H1 (cell line): ENCODE data around the gene MAPK13. TPM values are rescaled to one million over a fixed set of nuclear protein-coding genes. Genes with fewer than 3 reads are reported as not detected.

Experiments
- CTCF ChIA-PET: fragments of 300-600 bp; sonication (Branson Sonifier 250); formaldehyde crosslinking; loops from one replicate; lab custom pipeline; 2021; ENCODE audit not compliant: partially characterized antibody; lab: Charles Lee
- POLR2A ChIA-PET: fragments of 300-600 bp; sonication (Branson Sonifier 250); formaldehyde crosslinking; loops from one replicate; lab custom pipeline; 2021; ENCODE audit warnings: inconsistent platforms; ENCODE audit not compliant: partially characterized antibody; lab: Charles Lee
- DNase-seq, 2 experiments: peaks; one replicate each; pipeline versions ENCODE4 v3.0.0 to v3.0.0-alpha.2; 2010 to 2022; ENCODE audit warnings: low spot score in 2 of 2, low read depth in 1 of 2, mixed read lengths in 1 of 2
- FAIRE-seq: peaks from 2 replicates; lab custom pipeline; 2011; peaks lifted over from hg19 to GRCh38; lab: Jason Lieb, UNC
- H2AFZ ChIP-seq: 2 replicates; pipeline ENCODE4 v1.8.1; 2012; ENCODE audit warnings: low read length, inconsistent platforms
- H2AK5ac ChIP-seq: 2 replicates; pipeline ENCODE4 v1.6.1; 2013; ENCODE audit warnings: low read depth, low read length
- H2BK120ac ChIP-seq: replicated peaks from 2 replicates; pipeline ENCODE3; 2013; ENCODE audit warnings: low read depth, low read length, inconsistent platforms
- H2BK12ac ChIP-seq: 2 replicates; pipeline ENCODE4 v1.6.1; 2013; ENCODE audit warnings: low read depth, low read length
- H2BK15ac ChIP-seq: 2 replicates; pipeline ENCODE4 v1.6.1; 2013; ENCODE audit warnings: low read length
- H2BK20ac ChIP-seq: 2 replicates; pipeline ENCODE4 v1.6.1; 2013; ENCODE audit warnings: low read length
- H2BK5ac ChIP-seq: 2 replicates; pipeline ENCODE4 v1.6.1; 2013; ENCODE audit warnings: low read depth, low read length
- H3K14ac ChIP-seq: 2 replicates; pipeline ENCODE4 v1.6.1; 2013; ENCODE audit warnings: inconsistent platforms; ENCODE audit not compliant: insufficient read length
- H3K18ac ChIP-seq: 2 replicates; pipeline ENCODE4 v1.6.1; 2013; ENCODE audit warnings: low read length; ENCODE audit errors: extremely low read depth
- H3K23ac ChIP-seq: 2 replicates; pipeline ENCODE4 v1.6.1; 2013; ENCODE audit warnings: inconsistent platforms; ENCODE audit not compliant: insufficient read length
- H3K23me2 ChIP-seq: 2 replicates; pipeline ENCODE4 v1.6.1; 2013; ENCODE audit warnings: low read depth, low read length
- H3K27ac ChIP-seq: 2 replicates; pipeline ENCODE4 v1.6.1; 2011; ENCODE audit warnings: low read depth, low read length, inconsistent platforms
- H3K27me3 ChIP-seq, 4 experiments: replicated peaks in 1 of 4; 1 replicate in 1 of 4; 2 replicates in 3 of 4; pipeline versions ENCODE4 v1.6.1 to v1.8.1; 2011 to 2013; ENCODE audit warnings: low read length in 3 of 4, mild to moderate bottlenecking in 3 of 4, inconsistent platforms in 2 of 4, mixed read lengths in 2 of 4, moderate library complexity in 1 of 4; ENCODE audit not compliant: control insufficient read depth in 3 of 4, insufficient read depth in 3 of 4; ENCODE audit errors: extremely low read depth in 1 of 4
- H3K36me3 ChIP-seq, 4 experiments: 2 replicates each; pipeline versions ENCODE4 v1.6.1 to v1.8.1; 2011 to 2013; ENCODE audit warnings: mild to moderate bottlenecking in 4 of 4, low read length in 3 of 4, moderate library complexity in 2 of 4, control low read depth in 1 of 4, inconsistent platforms in 1 of 4; ENCODE audit not compliant: insufficient read depth in 4 of 4, control insufficient read depth in 2 of 4
- H3K4ac ChIP-seq: replicated peaks from 2 replicates; pipeline ENCODE3; 2013; ENCODE audit warnings: low read length, low read depth, mixed read lengths, inconsistent platforms; ENCODE audit not compliant: insufficient read length
- H3K4me1 ChIP-seq, 4 experiments: replicated peaks in 1 of 4; 1 replicate in 1 of 4; 2 replicates in 3 of 4; pipeline versions ENCODE4 v1.6.1 to v1.8.1; 2011 to 2013; ENCODE audit warnings: low read length in 3 of 4, inconsistent platforms in 2 of 4, mixed read lengths in 1 of 4; ENCODE audit not compliant: insufficient read depth in 4 of 4, control insufficient read depth in 3 of 4
- H3K4me2 ChIP-seq, 2 experiments: 2 replicates each; pipeline versions ENCODE4 v1.6.1 to v1.8.1; 2011 to 2013; ENCODE audit warnings: low read depth in 2 of 2, low read length in 2 of 2, control low read depth in 1 of 2, inconsistent platforms in 1 of 2, mild to moderate bottlenecking in 1 of 2; ENCODE audit not compliant: insufficient read depth in 1 of 2
- H3K4me3 ChIP-seq, 4 experiments: fragments of 200-600, 300-600 bp in 1 of 4; sonication (generic), shearing (Covaris generic), sonication (Bioruptor Twin) in 1 of 4; 2 replicates each; pipeline versions ENCODE4 v1.5.1 to v1.8.1; 2011 to 2016; ENCODE audit warnings: low read length in 4 of 4, low read depth in 3 of 4, control low read depth in 2 of 4, inconsistent platforms in 2 of 4, mild to moderate bottlenecking in 2 of 4, mixed read lengths in 1 of 4, moderate library complexity in 1 of 4; ENCODE audit not compliant: insufficient read depth in 2 of 4; ENCODE audit errors: extremely low read depth in 1 of 4
- H3K56ac ChIP-seq: replicated peaks from 2 replicates; pipeline ENCODE3; 2013; ENCODE audit warnings: low read depth, mild to moderate bottlenecking, mixed read lengths, low read length, inconsistent platforms; ENCODE audit not compliant: insufficient read length
- H3K79me1 ChIP-seq: 2 replicates; pipeline ENCODE4 v1.6.1; 2013; ENCODE audit warnings: low read depth, low read length, control low read depth
- H3K79me2 ChIP-seq, 2 experiments: 2 replicates each; pipeline versions ENCODE4 v1.6.1 to v1.8.1; 2012 to 2013; ENCODE audit warnings: low read length in 2 of 2, mild to moderate bottlenecking in 2 of 2, inconsistent platforms in 1 of 2; ENCODE audit not compliant: insufficient read depth in 2 of 2, control insufficient read depth in 1 of 2
- H3K9ac ChIP-seq, 4 experiments: replicated peaks in 1 of 4; 1 replicate in 1 of 4; 2 replicates in 3 of 4; pipeline versions ENCODE4 v1.6.1 to v1.8.1; 2011 to 2013; ENCODE audit warnings: low read depth in 3 of 4, low read length in 3 of 4, control low read depth in 2 of 4, mild to moderate bottlenecking in 2 of 4, moderate library complexity in 2 of 4, inconsistent platforms in 1 of 4; ENCODE audit errors: extremely low read depth in 1 of 4
- H3K9me3 ChIP-seq, 2 experiments: 2 replicates each; pipeline versions ENCODE4 v1.6.1 to v1.8.1; 2012 to 2013; ENCODE audit warnings: mild to moderate bottlenecking in 2 of 2, moderate library complexity in 2 of 2, control low read depth in 1 of 2, inconsistent platforms in 1 of 2, low read depth in 1 of 2, low read length in 1 of 2, mixed read lengths in 1 of 2; ENCODE audit not compliant: insufficient read depth in 2 of 2
- H4K20me1 ChIP-seq, 2 experiments: replicated peaks in 1 of 2; 2 replicates each; pipeline versions ENCODE3 to v1.8.1; 2011 to 2013; ENCODE audit warnings: inconsistent platforms in 2 of 2, low read length in 2 of 2, mild to moderate bottlenecking in 1 of 2; ENCODE audit not compliant: insufficient read depth in 2 of 2, control insufficient read depth in 1 of 2
- H4K5ac ChIP-seq: 2 replicates; pipeline ENCODE4 v1.6.1; 2013; ENCODE audit warnings: low read length, low read depth, mixed read lengths, inconsistent platforms; ENCODE audit not compliant: insufficient read length
- H4K8ac ChIP-seq: 2 replicates; pipeline ENCODE4 v1.8.0; 2013; ENCODE audit warnings: mild to moderate bottlenecking, moderate library complexity, low read length, inconsistent platforms; ENCODE audit not compliant: insufficient read depth; ENCODE audit errors: extremely low read depth
- H4K91ac ChIP-seq: replicated peaks from 2 replicates; pipeline ENCODE3; 2013; ENCODE audit warnings: low read length, mixed read lengths, inconsistent platforms; ENCODE audit not compliant: insufficient read length
- GABPA ChIP-seq: IDR thresholded peaks from 2 replicates; pipeline ENCODE4 v1.6.1; 2011; ENCODE audit warnings: mild to moderate bottlenecking, low read length, moderate library complexity, borderline replicate concordance; ENCODE audit not compliant: insufficient read depth
- KDM1A ChIP-seq: fragments of 200-600, 300-600 bp; sonication (generic); IDR thresholded peaks from 2 replicates; pipeline ENCODE4 v1.7.1; 2016; ENCODE audit warnings: mild to moderate bottlenecking, low read length, borderline replicate concordance
- KDM4A ChIP-seq: IDR thresholded peaks from one replicate; pipeline ENCODE4 v1.7.1; 2012; ENCODE audit warnings: low read depth, mild to moderate bottlenecking, moderate library complexity, low read length, inconsistent platforms; ENCODE audit not compliant: severe bottlenecking
- KDM5A ChIP-seq: fragments of 200-600 bp; IDR thresholded peaks from 2 replicates; pipeline ENCODE4 v1.7.1; 2012; ENCODE audit warnings: mild to moderate bottlenecking, low read length, inconsistent platforms, mixed read lengths
- POLR2A ChIP-seq, 2 experiments: IDR thresholded peaks; 1 replicate in 1 of 2; 2 replicates in 1 of 2; pipeline ENCODE4 v1.6.1; 2011; ENCODE audit warnings: low read depth in 2 of 2, low read length in 2 of 2, mild to moderate bottlenecking in 2 of 2; ENCODE audit errors: control extremely low read depth in 1 of 2
- RFX5 ChIP-seq: IDR thresholded peaks from 2 replicates; pipeline ENCODE4 v1.6.1; 2011; ENCODE audit warnings: low read depth, low read length, improper control_type of control experiment, borderline replicate concordance
- SIN3A ChIP-seq, 2 experiments: IDR thresholded peaks in 1 of 2; conservative IDR thresholded peaks in 1 of 2; 2 replicates each; pipeline ENCODE4 v1.6.1; 2011 to 2012; ENCODE audit warnings: low read length in 2 of 2, improper control_type of control experiment in 1 of 2, low read depth in 1 of 2, mild to moderate bottlenecking in 1 of 2
- SIRT6 ChIP-seq: IDR thresholded peaks from one replicate; pipeline ENCODE4 v1.7.1; 2012; ENCODE audit warnings: low read length, inconsistent platforms
- SP4 ChIP-seq: IDR thresholded peaks from 2 replicates; pipeline ENCODE4 v1.6.1; 2012; ENCODE audit warnings: low read length, inconsistent platforms
- YY1 ChIP-seq: IDR thresholded peaks from 2 replicates; pipeline ENCODE4 v1.6.1; 2011; ENCODE audit warnings: low read depth, mild to moderate bottlenecking, low read length
- WGBS, 2 experiments: shearing (Covaris generic) in 1 of 2; methylation state at CpG; one replicate each; pipeline versions ENCODE4 v1.1.6 to v1.1.7; 2013 to 2015; ENCODE audit warnings: low lambda C conversion rate in 2 of 2, mixed read lengths in 2 of 2, inconsistent platforms in 1 of 2, low coverage in 1 of 2, missing lambda C conversion rate in 1 of 2; ENCODE audit not compliant: insufficient replicate concordance in 2 of 2, insufficient coverage in 1 of 2, insufficient read length in 1 of 2; ENCODE audit errors: extremely low coverage in 1 of 2, missing lambda C conversion rate in 1 of 2; 5-methylcytosine and 5-hydroxymethylcytosine counted together
- polyA plus RNA-seq, 7 experiments: library from polyadenylated mRNA; depleted of rRNA in 3 of 7; stranded (reverse) in 5 of 7; unstranded in 2 of 7; fragments of >200 nt in 5 of 7; fragments of 200-250 nt in 2 of 7; gene quantifications; 1 replicate in 5 of 7; 2 replicates in 1 of 7; 4 replicates in 1 of 7; pipeline versions ENCODE4 v1.2.1 to v1.2.3, GENCODE V29; 2011 to 2013; ENCODE audit warnings: missing spikeins in 2 of 7, mixed read lengths in 2 of 7
- total RNA-seq: library from RNA; stranded (reverse); fragmentation: NEBNext Ultra II Directional; extraction: Animal tissue kit (Norgen Biotek cat#: 25700); gene quantifications from 2 replicates; pipeline ENCODE4 v1.2.1, GENCODE V29; 2021
- TF ChIP-seq, protein P1 (sequence below): IDR thresholded peaks from 2 replicates; pipeline ENCODE4 v1.6.1; 2011; ENCODE audit warnings: low read depth, mild to moderate bottlenecking, low read length; ENCODE audit not compliant: insufficient read depth

MAPK13 gene
- total and polyA plus RNA-seq, 2 of the 8 experiments (the other 6 are each of a cell fraction or from before 2014, with no cell fraction given), result 10.1 to 14.1 TPM

DNA sequence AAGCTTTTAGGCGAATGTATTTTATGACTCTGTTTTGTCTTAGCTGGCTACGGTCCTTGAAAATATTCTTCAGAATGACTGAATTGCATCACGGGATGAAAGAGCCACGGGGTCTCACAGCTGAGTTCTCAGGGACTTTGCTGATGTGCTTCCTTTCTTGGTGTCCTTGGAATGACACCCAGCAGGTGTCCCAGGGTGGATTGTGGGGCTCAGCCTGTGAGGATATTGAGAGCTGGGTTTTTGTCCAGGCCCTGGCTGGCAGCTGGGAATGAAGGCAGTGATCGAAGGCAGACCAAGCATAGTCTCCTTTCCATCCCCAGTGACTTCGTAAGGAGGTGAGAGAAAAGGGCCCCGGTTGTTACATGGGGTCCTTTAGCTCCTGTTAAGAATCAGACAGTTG, 18.8 kb upstream of the MAPK13 start:
- Histone ChIP-seq H3K9ac (no peak overlapping the region), H3K27ac (no peak overlapping the region), H2BK20ac (no peak overlapping the region), H2AK5ac (no peak overlapping the region), H3K56ac (no peak overlapping the region), H3K9me3 (no peaks in the 10 kb centered on the region), H2BK120ac (no peak overlapping the region), H3K4ac (no peak overlapping the region), H3K4me1 (peaks cover 0 to 6% (median 1%) of the 10 kb centered on the region in 4 experiments; a peak in 4 of 7 replicates), H3K27me3 (no peaks in the 10 kb centered on the region), H4K20me1 (no peaks in the 10 kb centered on the region), H3K23me2 (no peaks in the 10 kb centered on the region; the same call in 1 of the 2 replicates), H2BK15ac (no peak overlapping the region), H3K14ac (no peak overlapping the region), H2BK12ac (no peak overlapping the region), H2BK5ac (no peak overlapping the region), H3K4me2 (no peak overlapping the region), H4K8ac (no peak overlapping the region), H3K23ac (no peak overlapping the region), H3K79me2 (no peaks in the 10 kb centered on the region), H3K4me3 (no peak overlapping the region), H3K36me3 (peaks cover 0 to 24% (median 14%) of the 10 kb centered on the region in 4 experiments; a peak in 6 of 8 replicates), H3K79me1 (no peaks in the 10 kb centered on the region), H2AFZ (no peak overlapping the region), H4K91ac (no peak overlapping the region), H3K18ac (no peak overlapping the region), H4K5ac (no peak overlapping the region)
- TF ChIP-seq SIRT6, result no peak
- TF ChIP-seq, protein P1, sequence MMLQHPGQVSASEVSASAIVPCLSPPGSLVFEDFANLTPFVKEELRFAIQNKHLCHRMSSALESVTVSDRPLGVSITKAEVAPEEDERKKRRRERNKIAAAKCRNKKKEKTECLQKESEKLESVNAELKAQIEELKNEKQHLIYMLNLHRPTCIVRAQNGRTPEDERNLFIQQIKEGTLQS, result no peak
- no peak for TF ChIP-seq GABPA
- no peak for TF ChIP-seq KDM5A
- no peak for TF ChIP-seq KDM4A
- no peak for TF ChIP-seq SP4
- no peak for TF ChIP-seq SIN3A (conservative IDR thresholded peaks at IDR 0.05 in 1 of 2, IDR thresholded peaks at IDR 0.05 in 1 of 2; ENCODE audit: low read depth in 1 of 2, low read length in 2 of 2)
- no peak for TF ChIP-seq POLR2A (IDR thresholded peaks at IDR 0.05; ENCODE audit: control extremely low read depth in 1 of 2, low read depth in 2 of 2, low read length in 2 of 2)
- no peak for TF ChIP-seq RFX5
- no peak for TF ChIP-seq KDM1A
- no peak for TF ChIP-seq YY1
- ChIA-PET CTCF (interaction anchor here (0.5 to 1.9 kb wide), 7 partner anchors 9 to 343 kb away, joined by 3 to 9 read pairs (median 3); partner anchors contain the start of gene MAPK14), POLR2A (interaction anchor here (1.7 kb wide), 1 partner anchor 10 kb away, joined by 9 read pairs; no protein-coding TSS in a partner anchor)
- DNase-seq (no peak), FAIRE-seq (no peak)
- WGBS, 2 experiments, result 82% methylated on average over 7 of the region's 7 CpGs; no CpG with 5 or more reads in 1 of the 2 experiments
